Thoracic aorta (tissue), 2 donors: ENCODE measurements around the gene VRK1. TPM values are rescaled to one million over a fixed set of nuclear protein-coding genes. Genes with fewer than 3 reads are reported as not detected.

Source experiments
- ATAC-seq: fragments of 150-250 bp; one replicate; pipeline ENCODE4 v1.8.0; 2017; ENCODE audit warnings: low read depth; ENCODE audit not compliant: insufficient number of reproducible peaks, low FRiP score
- DNase-seq: peaks from one replicate; pipeline ENCODE4 v3.0.0-alpha.2; 2020; ENCODE audit warnings: low spot score
- H3K27ac ChIP-seq, 2 donors: fragments of 200-600 bp; sonication (generic); 1 replicate in 1 of 2; 2 replicates in 1 of 2; pipeline ENCODE4 v1.5.1; 2016; ENCODE audit warnings: mild to moderate bottlenecking in 2 of 2, moderate library complexity in 2 of 2
- H3K27me3 ChIP-seq: fragments of 200-600 bp; sonication (generic); replicated peaks from 2 replicates; pipeline ENCODE4 v1.6.0; 2016; ENCODE audit warnings: mild to moderate bottlenecking; ENCODE audit not compliant: insufficient read depth
- H3K36me3 ChIP-seq: fragments of 200-600 bp; sonication (generic); one replicate; pipeline ENCODE4 v1.5.1; 2016
- H3K4me1 ChIP-seq, 2 donors: fragments of 200-600 bp; sonication (generic); 1 replicate in 1 of 2; 2 replicates in 1 of 2; pipeline versions ENCODE4 v1.5.1 to v1.6.0; 2016; ENCODE audit warnings: low read depth in 2 of 2, mild to moderate bottlenecking in 1 of 2; ENCODE audit not compliant: control insufficient read depth in 1 of 2
- H3K4me3 ChIP-seq: fragments of 200-600 bp; sonication (generic); 2 replicates; pipeline ENCODE4 v1.5.1; 2016; ENCODE audit warnings: mild to moderate bottlenecking
- H3K9me3 ChIP-seq: fragments of 200-600 bp; sonication (generic); 2 replicates; pipeline ENCODE4 v1.5.1; 2016
- total RNA-seq, 2 donors: library from RNA; depleted of rRNA; stranded (reverse); fragments of >200 nt; gene quantifications; one replicate each; pipeline versions ENCODE4 v1.1.0 to v1.2.3, GENCODE V29; 2016
- TF ChIP-seq, protein P1 (sequence below): fragments of 200-600 bp; sonication (generic); IDR thresholded peaks from one replicate; pipeline ENCODE4 v1.5.1; 2019; ENCODE audit warnings: antibody characterized with exemption

The VRK1 gene
- total RNA-seq = 1 to 10 TPM; 3.0 to 4.9 TPM

DNA sequence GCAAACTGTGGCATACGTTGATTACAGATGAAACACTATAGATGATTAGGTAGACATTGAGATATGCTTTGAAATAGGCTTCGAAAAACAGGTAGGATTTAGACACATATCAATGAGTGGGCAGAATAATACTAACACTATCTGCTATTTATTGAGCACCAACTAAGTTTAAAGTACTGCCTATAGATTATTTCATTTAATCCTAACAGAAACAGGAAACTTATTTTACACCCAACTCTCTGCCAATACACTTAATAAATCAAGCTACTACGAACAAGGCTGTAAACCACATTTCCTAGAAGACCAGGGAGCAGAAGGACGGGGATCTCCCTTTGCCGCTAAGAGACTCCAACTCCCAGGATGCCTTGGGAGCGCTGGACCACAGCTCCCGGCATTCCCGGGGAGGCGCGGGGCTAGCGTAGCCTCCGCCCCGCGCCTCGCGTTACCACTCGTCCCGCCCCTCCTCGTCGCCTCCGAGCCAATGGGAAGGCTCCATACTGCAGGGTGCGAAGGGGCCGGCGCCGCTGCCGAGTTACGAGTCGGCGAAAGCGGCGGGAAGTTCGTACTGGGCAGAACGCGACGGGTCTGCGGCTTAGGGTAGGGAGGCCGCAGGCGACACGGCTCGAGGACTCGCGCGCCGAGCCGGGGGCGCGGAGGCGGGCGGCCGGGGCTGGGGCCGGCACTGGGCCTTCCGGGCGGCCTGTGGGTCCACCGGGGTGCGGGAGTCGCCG, at the start of gene VRK1:
VRK1 (plus strand) TSS at position 532 of the 731 bp plus-strand sequence. CDS start 36,090 bp downstream, outside the sequence.
- no peaks in the 10 kb centered on the region for H3K27me3 ChIP-seq
- peak; percentile 84 for DNase-seq
- peak; percentile 96 for ATAC-seq
- TF ChIP-seq, protein P1, sequence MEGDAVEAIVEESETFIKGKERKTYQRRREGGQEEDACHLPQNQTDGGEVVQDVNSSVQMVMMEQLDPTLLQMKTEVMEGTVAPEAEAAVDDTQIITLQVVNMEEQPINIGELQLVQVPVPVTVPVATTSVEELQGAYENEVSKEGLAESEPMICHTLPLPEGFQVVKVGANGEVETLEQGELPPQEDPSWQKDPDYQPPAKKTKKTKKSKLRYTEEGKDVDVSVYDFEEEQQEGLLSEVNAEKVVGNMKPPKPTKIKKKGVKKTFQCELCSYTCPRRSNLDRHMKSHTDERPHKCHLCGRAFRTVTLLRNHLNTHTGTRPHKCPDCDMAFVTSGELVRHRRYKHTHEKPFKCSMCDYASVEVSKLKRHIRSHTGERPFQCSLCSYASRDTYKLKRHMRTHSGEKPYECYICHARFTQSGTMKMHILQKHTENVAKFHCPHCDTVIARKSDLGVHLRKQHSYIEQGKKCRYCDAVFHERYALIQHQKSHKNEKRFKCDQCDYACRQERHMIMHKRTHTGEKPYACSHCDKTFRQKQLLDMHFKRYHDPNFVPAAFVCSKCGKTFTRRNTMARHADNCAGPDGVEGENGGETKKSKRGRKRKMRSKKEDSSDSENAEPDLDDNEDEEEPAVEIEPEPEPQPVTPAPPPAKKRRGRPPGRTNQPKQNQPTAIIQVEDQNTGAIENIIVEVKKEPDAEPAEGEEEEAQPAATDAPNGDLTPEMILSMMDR = no peak
- H3K4me3 ChIP-seq = peak within 1 kb of the TSS; percentile 94
- H3K9me3 ChIP-seq = no peaks in the 10 kb centered on the region
- peaks cover 7 to 9% of the 10 kb centered on the region in 2 donors for H3K4me1 ChIP-seq
- no peaks in the 10 kb centered on the region for H3K36me3 ChIP-seq
- H3K27ac ChIP-seq = no peak within 1 kb of the TSS

GRCh38 chr14:96747608-96748007, 49.6 kb upstream of the VRK1 start:
- DNase-seq (no peak), ATAC-seq (no peak)
- Histone ChIP-seq H3K4me1 (no peaks in the 10 kb centered on the region), H3K9me3 (no peaks in the 10 kb centered on the region), H3K4me3 (no peak overlapping the region), H3K27me3 (no peaks in the 10 kb centered on the region), H3K36me3 (no peaks in the 10 kb centered on the region), H3K27ac (no peak overlapping the region)
- TF ChIP-seq, protein P1 = no peak

DNA sequence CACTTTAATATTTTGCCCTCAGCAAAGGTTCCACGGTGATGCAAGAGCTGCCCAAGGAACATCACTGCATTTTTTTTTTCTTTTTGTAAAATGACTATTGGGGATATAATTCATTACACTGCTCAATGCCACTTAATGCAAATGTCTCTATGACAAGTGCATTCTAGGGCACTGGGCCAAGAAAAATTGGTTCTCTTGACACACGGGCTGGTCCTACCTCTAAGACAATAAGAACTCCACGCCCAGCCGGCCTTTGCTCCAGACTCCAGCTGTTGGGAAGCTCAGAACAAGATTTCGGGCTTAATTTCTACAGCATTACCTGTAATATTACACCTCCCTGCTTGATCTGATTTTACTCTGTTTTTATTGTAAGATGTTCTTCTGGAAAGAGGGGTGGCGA, 48.8 kb upstream of the VRK1 start:
- no peak for DNase-seq
- H3K36me3 ChIP-seq = no peaks in the 10 kb centered on the region
- TF ChIP-seq, protein P1 = no peak
- no peaks in the 10 kb centered on the region for H3K27me3 ChIP-seq
- ATAC-seq = no peak
- no peak overlapping the region for H3K4me3 ChIP-seq
- H3K27ac ChIP-seq = no peak overlapping the region
- no peaks in the 10 kb centered on the region for H3K4me1 ChIP-seq
- H3K9me3 ChIP-seq = no peaks in the 10 kb centered on the region

DNA sequence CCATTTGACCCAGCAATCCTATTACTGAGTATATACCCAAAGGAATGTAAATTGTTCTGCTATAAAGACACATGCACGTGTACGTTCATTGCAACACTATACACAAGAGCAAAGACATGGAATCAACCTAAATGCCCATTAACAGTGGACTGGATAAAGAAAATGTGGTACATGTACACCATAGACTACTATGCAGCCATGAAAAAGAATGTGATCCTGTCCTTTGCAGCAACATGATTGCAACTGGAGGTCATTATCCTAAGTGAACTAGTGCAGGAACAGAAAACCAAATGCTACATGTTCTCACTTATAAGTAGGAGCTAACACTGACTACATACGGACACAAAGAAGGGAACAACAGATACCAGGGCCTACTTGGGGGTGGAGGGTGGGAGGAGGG, 45.7 kb upstream of the VRK1 start:
- TF ChIP-seq, protein P1 = no peak
- Histone ChIP-seq H3K4me1 (no peaks in the 10 kb centered on the region), H3K4me3 (no peak overlapping the region), H3K36me3 (no peaks in the 10 kb centered on the region), H3K9me3 (no peaks in the 10 kb centered on the region), H3K27ac (no peak overlapping the region), H3K27me3 (no peaks in the 10 kb centered on the region)
- ATAC-seq (no peak), DNase-seq (no peak)

- no peak for ATAC-seq
- Histone ChIP-seq H3K4me1 (no peaks in the 10 kb centered on the region), H3K27ac (no peak overlapping the region), H3K4me3 (no peak overlapping the region), H3K36me3 (no peaks in the 10 kb centered on the region), H3K27me3 (no peaks in the 10 kb centered on the region), H3K9me3 (no peaks in the 10 kb centered on the region)
- TF ChIP-seq, protein P1 = no peak
- no peak for DNase-seq
These were observed 45.1 kb upstream of the VRK1 start for GRCh38 chr14:96752125-96752524.
